Sigmoid colon (tissue), 4 donors: ENCODE results near the gene POU2F3.

Experiments used
- EP300 ChIP-seq, 4 donors: sonication (generic); formaldehyde crosslinking; IDR thresholded peaks; one replicate each; pipeline ENCODE4 v1.6.1; 2017; ENCODE audit warnings: antibody characterized with exemption in 4 of 4
- POLR2A ChIP-seq, 2 donors: fragments of 450-650 bp; IDR thresholded peaks; one replicate each; pipeline ENCODE4 v1.6.1; 2016; ENCODE audit warnings: antibody characterized with exemption in 2 of 2, mild to moderate bottlenecking in 2 of 2, moderate library complexity in 2 of 2
- POLR2AphosphoS5 ChIP-seq, 4 donors: sonication (generic); formaldehyde crosslinking; IDR thresholded peaks; one replicate each; pipeline ENCODE4 v1.6.1; 2017; ENCODE audit warnings: antibody characterized with exemption in 4 of 4
- TF ChIP-seq, protein P1 (sequence below), 4 experiments: fragments of 450-650 bp in 3 of 4; fragments of 200-600 bp in 1 of 4; IDR thresholded peaks; one replicate each; pipeline ENCODE4 v1.5.1; 2016 to 2019; ENCODE audit warnings: antibody characterized with exemption in 4 of 4, mild to moderate bottlenecking in 3 of 4, moderate library complexity in 2 of 4

DNA sequence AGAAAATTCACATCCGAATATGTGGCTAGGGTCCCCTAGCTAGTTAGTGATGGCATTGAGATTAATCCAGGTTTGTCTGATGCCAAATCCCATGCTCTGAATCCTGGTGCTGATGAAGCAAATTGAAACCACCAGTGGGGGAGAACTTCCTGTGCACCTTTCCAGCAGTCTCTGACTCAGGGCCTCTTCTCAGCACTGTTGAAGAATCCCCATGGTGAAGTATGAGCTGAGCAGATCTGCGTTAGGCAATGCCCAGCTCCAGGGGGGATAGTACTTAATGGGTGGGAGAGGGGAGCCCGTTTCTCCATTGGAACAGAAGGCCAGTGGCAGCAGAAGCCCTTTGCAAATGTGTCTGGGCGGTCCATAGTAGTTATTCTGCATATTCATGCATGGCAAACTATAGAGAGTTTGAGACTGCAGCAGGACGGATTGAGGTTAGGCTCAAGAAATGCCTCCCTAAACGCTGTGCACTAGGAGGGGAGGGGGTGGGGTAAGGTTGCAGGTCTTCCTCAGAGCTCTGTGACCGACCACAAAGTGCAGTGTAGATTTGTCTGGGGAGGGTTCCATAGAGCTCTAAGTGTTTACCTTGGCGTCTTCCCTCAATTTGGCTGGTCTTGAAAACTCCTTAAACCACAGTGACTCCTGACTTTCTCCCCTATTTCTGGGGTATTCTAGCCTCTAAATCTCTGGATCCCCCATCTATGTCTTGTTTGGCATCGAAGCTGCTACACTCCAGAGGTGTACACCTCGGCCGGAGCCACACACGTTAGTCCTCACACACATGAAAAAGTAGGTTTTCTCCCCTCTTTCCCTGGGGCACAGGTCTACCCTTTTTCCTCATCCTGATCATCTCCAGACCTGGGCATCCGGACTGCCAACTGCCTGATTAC is 4.8 kb downstream of the POU2F3 start:
- TF ChIP-seq, protein P1, sequence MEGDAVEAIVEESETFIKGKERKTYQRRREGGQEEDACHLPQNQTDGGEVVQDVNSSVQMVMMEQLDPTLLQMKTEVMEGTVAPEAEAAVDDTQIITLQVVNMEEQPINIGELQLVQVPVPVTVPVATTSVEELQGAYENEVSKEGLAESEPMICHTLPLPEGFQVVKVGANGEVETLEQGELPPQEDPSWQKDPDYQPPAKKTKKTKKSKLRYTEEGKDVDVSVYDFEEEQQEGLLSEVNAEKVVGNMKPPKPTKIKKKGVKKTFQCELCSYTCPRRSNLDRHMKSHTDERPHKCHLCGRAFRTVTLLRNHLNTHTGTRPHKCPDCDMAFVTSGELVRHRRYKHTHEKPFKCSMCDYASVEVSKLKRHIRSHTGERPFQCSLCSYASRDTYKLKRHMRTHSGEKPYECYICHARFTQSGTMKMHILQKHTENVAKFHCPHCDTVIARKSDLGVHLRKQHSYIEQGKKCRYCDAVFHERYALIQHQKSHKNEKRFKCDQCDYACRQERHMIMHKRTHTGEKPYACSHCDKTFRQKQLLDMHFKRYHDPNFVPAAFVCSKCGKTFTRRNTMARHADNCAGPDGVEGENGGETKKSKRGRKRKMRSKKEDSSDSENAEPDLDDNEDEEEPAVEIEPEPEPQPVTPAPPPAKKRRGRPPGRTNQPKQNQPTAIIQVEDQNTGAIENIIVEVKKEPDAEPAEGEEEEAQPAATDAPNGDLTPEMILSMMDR (IDR thresholded peaks at IDR 0.05) = no peak
- TF ChIP-seq POLR2A (IDR thresholded peaks at IDR 0.05) (no peak), EP300 (IDR thresholded peaks at IDR 0.05) (no peak), POLR2AphosphoS5 (IDR thresholded peaks at IDR 0.05) (no peak)
